Measurements from ENCODE around the gene ORC6. TPM values are rescaled to one million over a fixed set of nuclear protein-coding genes. Genes with fewer than 3 reads are reported as not detected.

Gene ORC6
- total and polyA plus RNA-seq, 7 donors = 0.26 to 2.5 (median 0.70) TPM

DNA sequence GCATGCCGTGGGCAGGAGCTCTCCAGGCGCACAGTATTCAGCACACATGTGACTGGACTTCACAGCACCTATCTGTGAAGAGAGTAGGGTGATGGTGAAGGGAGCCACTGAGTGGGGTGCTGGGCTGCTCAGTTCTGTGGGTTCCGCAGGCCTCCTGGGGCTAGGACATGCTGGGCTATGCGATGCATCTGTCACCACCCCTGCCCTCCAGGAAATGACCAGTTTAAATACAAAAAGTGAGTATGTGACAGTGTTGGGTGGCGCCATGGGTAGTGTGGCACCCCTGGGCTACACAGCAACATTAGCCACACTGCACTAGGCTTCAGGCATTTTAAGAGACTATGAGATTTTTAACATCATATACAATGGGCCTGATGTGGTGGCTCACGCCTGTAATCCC is 30.1 kb downstream of the ORC6 start:
- intact Hi-C loops (cut with DNase I) = no loop called here
- TF ChIP-seq, protein P1, sequence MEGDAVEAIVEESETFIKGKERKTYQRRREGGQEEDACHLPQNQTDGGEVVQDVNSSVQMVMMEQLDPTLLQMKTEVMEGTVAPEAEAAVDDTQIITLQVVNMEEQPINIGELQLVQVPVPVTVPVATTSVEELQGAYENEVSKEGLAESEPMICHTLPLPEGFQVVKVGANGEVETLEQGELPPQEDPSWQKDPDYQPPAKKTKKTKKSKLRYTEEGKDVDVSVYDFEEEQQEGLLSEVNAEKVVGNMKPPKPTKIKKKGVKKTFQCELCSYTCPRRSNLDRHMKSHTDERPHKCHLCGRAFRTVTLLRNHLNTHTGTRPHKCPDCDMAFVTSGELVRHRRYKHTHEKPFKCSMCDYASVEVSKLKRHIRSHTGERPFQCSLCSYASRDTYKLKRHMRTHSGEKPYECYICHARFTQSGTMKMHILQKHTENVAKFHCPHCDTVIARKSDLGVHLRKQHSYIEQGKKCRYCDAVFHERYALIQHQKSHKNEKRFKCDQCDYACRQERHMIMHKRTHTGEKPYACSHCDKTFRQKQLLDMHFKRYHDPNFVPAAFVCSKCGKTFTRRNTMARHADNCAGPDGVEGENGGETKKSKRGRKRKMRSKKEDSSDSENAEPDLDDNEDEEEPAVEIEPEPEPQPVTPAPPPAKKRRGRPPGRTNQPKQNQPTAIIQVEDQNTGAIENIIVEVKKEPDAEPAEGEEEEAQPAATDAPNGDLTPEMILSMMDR (IDR thresholded peaks at IDR 0.05) = no peak
- ATAC-seq = no peak
- 90 to 93% (median 92%) methylated on average over 6 of the region's 6 CpGs for WGBS, 3 donors
- Histone ChIP-seq H3K9me3 (no peaks in the 10 kb centered on the region), H3K4me3 (no peak overlapping the region), H3K36me3 (ENCODE audit: insufficient read depth in 1 of 2, low read depth in 1 of 2) (peaks cover 0 to 9% of the 10 kb centered on the region in 2 donors), H3K27me3 (ENCODE audit: insufficient read depth in 3 of 3, low read length in 2 of 3) (no peaks in the 10 kb centered on the region), H3K4me1 (peaks cover 14% of the 10 kb centered on the region), H3K27ac (no peak overlapping the region)
- no peak for DNase-seq

DNA sequence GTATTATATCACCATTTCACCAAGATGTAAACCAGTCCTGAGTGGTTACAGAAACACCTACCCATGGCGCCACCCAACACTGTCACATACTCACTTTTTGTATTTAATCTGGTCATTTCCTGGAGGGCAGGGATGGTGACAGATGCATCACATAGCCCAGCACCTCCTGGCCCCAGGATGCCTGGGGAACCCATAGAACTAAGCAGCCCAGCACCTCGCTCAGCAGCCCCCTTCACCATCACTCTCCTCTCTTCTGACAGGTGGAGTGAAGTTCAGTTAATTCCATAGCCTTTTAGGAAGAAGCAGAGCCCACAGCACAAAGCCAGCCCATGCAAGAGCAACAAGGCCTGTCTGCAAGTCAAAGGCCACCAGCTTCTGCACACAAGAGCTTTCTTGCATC is 31.2 kb downstream of the ORC6 start:
- Histone ChIP-seq H3K4me3 (no peak overlapping the region), H3K9me3 (no peaks in the 10 kb centered on the region), H3K27me3 (ENCODE audit: insufficient read depth in 3 of 3, low read length in 2 of 3) (no peaks in the 10 kb centered on the region), H3K36me3 (ENCODE audit: insufficient read depth in 1 of 2, low read depth in 1 of 2) (peaks cover 0 to 9% of the 10 kb centered on the region in 2 donors), H3K27ac (no peak overlapping the region), H3K4me1 (peaks cover 12% of the 10 kb centered on the region)
- 97 to 98% (median 98%) methylated on average over 2 of the region's 2 CpGs for WGBS, 3 donors
- ATAC-seq (no peak), DNase-seq (no peak)
- TF ChIP-seq, protein P1 (IDR thresholded peaks at IDR 0.05) = no peak
- intact Hi-C loops (cut with DNase I) = no loop called here

DNA sequence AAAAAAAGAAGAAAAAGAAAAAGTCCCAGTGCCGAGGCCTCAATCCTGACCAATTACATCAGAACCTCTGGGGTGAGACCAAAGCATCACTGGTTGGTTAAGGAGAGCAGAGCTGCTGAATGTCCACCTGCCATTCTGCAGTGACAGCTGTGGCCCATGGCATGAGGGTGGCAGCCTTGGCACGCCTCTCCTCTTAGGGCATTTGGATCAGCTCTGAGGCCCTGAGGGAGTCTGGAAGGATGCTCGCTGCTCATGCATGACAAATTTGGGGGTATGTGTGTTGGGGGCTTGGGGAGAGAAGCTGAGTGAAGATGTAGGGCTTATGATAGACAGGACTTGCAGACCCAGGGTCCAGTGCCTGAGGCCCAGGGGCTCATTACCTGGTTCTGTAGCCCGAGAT is 32.4 kb downstream of the ORC6 start:
- ATAC-seq (peak; percentile 66 to 83 (median 76)), DNase-seq (no peak)
- H3K27me3 ChIP-seq (ENCODE audit: insufficient read depth in 3 of 3, low read length in 2 of 3) = no peaks in the 10 kb centered on the region
- H3K4me1 ChIP-seq = peaks cover 4% of the 10 kb centered on the region
- no peaks in the 10 kb centered on the region for H3K9me3 ChIP-seq
- TF ChIP-seq, protein P1 (IDR thresholded peaks at IDR 0.05) = no peak
- peaks cover 0 to 9% of the 10 kb centered on the region in 2 donors for H3K36me3 ChIP-seq (ENCODE audit: insufficient read depth in 1 of 2, low read depth in 1 of 2)
- WGBS, 3 donors = 39 to 58% (median 51%) methylated on average over 4 of the region's 4 CpGs
- H3K4me3 ChIP-seq = no peak overlapping the region
- no peak overlapping the region for H3K27ac ChIP-seq
- intact Hi-C loops (cut with DNase I) = no loop called here

- Histone ChIP-seq H3K27me3 (ENCODE audit: insufficient read depth in 3 of 3, low read length in 2 of 3) (no peaks in the 10 kb centered on the region), H3K36me3 (ENCODE audit: insufficient read depth in 1 of 2, low read depth in 1 of 2) (peaks cover 0 to 15% of the 10 kb centered on the region in 2 donors), H3K4me3 (no peak overlapping the region), H3K27ac (no peak overlapping the region), H3K4me1 (no peaks in the 10 kb centered on the region), H3K9me3 (no peaks in the 10 kb centered on the region)
- WGBS, 3 donors = 89 to 92% (median 89%) methylated on average over 7 of the region's 7 CpGs
- DNase-seq (no peak), ATAC-seq (no peak)
- intact Hi-C loops (cut with DNase I) = no loop called here
- TF ChIP-seq, protein P1 (IDR thresholded peaks at IDR 0.05) = no peak
These were observed 37.7 kb downstream of the ORC6 start for GRCh38 chr16:46727184-46727583.

DNA sequence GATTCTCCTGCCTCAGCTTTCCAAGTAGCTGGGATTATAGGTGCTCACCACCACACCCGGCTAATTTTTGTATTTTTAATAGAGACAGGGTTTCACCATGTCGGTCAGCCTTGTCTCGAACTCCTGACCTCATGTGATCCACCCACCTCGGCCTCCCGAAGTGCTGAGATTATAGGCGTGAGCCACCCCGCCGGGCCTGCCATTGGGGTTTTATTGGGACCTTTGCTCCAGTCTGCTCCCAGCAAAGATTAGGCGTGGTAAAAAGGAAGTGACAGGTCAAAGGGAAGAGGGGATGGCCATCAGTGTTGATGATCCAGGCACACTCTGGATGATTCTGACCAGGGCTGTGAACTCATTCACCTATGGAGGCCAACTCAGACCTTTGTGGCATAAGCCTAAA is 38.2 kb downstream of the ORC6 start:
- Histone ChIP-seq H3K9me3 (no peaks in the 10 kb centered on the region), H3K4me1 (no peaks in the 10 kb centered on the region), H3K27ac (no peak overlapping the region), H3K4me3 (no peak overlapping the region), H3K36me3 (ENCODE audit: insufficient read depth in 1 of 2, low read depth in 1 of 2) (peaks cover 0 to 13% of the 10 kb centered on the region in 2 donors), H3K27me3 (ENCODE audit: insufficient read depth in 3 of 3, low read length in 2 of 3) (no peaks in the 10 kb centered on the region)
- 87 to 91% (median 87%) methylated on average over 9 of the region's 9 CpGs for WGBS, 3 donors
- intact Hi-C loops (cut with DNase I) = no loop called here
- no peak for ATAC-seq
- TF ChIP-seq, protein P1 (IDR thresholded peaks at IDR 0.05) = no peak
- no peak for DNase-seq

Measured in psoas muscle (tissue), 8 donors.